GM18870 (cell line): ENCODE results near the gene CTAG1A.
"Not testable (repeated sequence)": the region's sequence is repeated elsewhere in the genome, so short reads cannot be mapped to it uniquely, and the experiment has no call there.

Experiments used
- ATAC-seq: cut with Tn5 transposase; IDR thresholded peaks from one replicate; pipeline ENCODE4 v1.9.1; 2021; ENCODE audit warnings: moderate library complexity; ENCODE audit not compliant: unreplicated experiment

Gene CTAG1A

DNA sequence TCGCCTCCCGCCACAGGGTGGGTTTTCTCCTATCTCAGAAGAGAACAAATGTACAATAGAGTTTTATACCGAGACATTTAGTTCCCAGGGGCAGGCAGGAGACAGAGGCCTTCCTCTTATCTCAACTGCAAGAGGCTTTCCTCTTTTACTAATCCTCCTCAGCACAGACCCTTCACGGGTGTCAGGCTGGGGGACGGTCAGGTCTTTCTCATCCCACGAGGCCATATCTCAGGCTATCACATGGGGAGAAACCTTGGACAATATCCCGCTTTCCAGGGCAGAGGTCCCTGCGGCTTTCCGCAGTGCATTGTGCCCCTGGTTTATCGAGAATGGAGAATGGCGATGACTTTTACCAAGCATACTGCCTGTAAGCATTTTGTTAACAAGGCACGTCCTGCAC is 23.9 kb downstream of the CTAG1A start:
- ATAC-seq: not testable (repeated sequence)

- ATAC-seq: not testable (repeated sequence)
These were observed 26.2 kb downstream of the CTAG1A start for GRCh38 chrX:154611146-154611545.

DNA sequence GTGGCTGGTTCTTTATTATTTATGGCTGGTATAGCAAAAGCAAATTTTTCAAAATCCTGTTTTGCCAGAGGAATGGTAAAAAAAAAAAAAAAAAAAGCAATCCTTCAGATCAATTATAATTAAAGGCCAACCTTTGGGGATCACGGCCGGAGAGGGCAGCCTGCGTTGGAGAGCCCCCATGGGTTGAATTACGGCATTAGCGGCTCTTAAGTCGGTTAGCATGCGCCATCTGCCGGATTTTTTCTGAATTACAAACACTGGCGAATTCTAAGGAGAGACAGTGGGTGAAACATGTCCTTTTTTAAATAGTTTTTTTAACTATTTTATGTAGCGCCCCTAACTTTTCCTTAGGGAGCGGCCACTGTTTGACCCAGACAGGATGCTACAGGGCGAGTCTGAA is 28.7 kb downstream of the CTAG1A start:
- ATAC-seq: not testable (repeated sequence)

GRCh38 chrX:154619182-154619581 is 34.2 kb downstream of the CTAG1A start, which contains the start of gene CTAG1B:
TSS of gene CTAG1B (minus strand) at chrX:154619282. CDS start at chrX:154619218, 64 bp downstream.
- ATAC-seq: not testable (repeated sequence)

GRCh38 chrX:154620767-154621414 is 36.0 kb downstream of the CTAG1A start:
- ATAC-seq: not testable (repeated sequence)

- not testable (repeated sequence) for ATAC-seq
These were observed 44.0 kb downstream of the CTAG1A start for GRCh38 chrX:154628960-154629359.

- ATAC-seq: not testable (repeated sequence)
These were observed 46.0 kb downstream of the CTAG1A start for GRCh38 chrX:154630949-154631348.

DNA sequence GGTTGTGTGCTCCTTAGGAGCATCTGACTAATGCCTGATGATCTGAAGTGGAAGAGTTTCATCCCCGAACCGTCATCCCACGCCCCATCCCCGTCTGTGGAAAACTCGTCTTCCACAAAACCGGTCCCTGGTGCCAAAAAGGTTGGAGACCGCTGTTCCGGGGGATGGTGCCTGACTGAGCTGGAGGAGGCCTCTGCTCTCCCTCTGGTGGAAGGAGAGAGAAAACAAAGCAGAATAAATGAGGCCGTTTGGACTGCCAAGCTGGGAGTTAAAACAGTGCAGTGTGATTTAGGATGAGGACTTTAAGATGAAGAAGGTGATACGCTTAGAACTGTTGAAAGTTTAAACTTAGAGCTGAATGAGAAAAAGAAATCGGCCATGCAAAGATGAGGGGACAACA is 48.7 kb downstream of the CTAG1A start:
- ATAC-seq: not testable (repeated sequence)
